ENCODE data around the gene ABHD16B. TPM values are rescaled to one million over a fixed set of nuclear protein-coding genes. Genes with fewer than 3 reads are reported as not detected.

The ABHD16B gene
- not detected for total RNA-seq
- polyA plus RNA-seq (ENCODE audit: insufficient read length in 2 of 2), result not detected
- long read RNA-seq, donor 1, partial matches to known transcripts, result 0 of 3 reads
- long read RNA-seq, donor 1, other reads (novel, unspliced or antisense), result 0 of 3 reads
- long read RNA-seq, donor 2, partial matches to known transcripts, result 0 of 2 reads
- long read RNA-seq, donor 2, other reads (novel, unspliced or antisense), result 0 of 2 reads
- long read RNA-seq, donor 3, transcript ABHD16B-201 (1 exons, 1,491 nt), result major isoform, 5 of 5 reads
- long read RNA-seq, donor 3, partial matches to known transcripts, result 0 of 5 reads
- long read RNA-seq, donor 3, other reads (novel, unspliced or antisense), result 0 of 5 reads
- long read RNA-seq, donor 4, transcript ABHD16B-201 (1 exons, 1,491 nt), result major isoform, 9 of 9 reads
- long read RNA-seq, donor 4, partial matches to known transcripts, result 0 of 9 reads
- long read RNA-seq, donor 4, other reads (novel, unspliced or antisense), result 0 of 9 reads

- no peak within 1 kb of the TSS for H3K27ac ChIP-seq (ENCODE audit: low read depth, low read length)
- peaks cover 60% of the 10 kb centered on the region for H3K4me1 ChIP-seq (ENCODE audit: control insufficient read depth, insufficient read depth, low read length)
Observed at GRCh38 chr20:63861365-63861934, at the start of gene ABHD16B. Gene ABHD16B (plus strand): TSS chr20:63861498. CDS start chr20:63861541, 43 bp downstream.

GRCh38 chr20:63814891-63815614 lies 46.2 kb upstream of the ABHD16B start:
- Histone ChIP-seq H3K4me1 (ENCODE audit: control insufficient read depth, insufficient read depth, low read length) (peaks cover 11% of the 10 kb centered on the region), H3K9me3 (ENCODE audit: control insufficient read depth, insufficient read depth, low read length) (no peaks in the 10 kb centered on the region), H3K27ac (ENCODE audit: low read depth, low read length) (no peak overlapping the region), H3K4me3 (ENCODE audit: low read depth, low read length) (no peak overlapping the region), H3K36me3 (ENCODE audit: control insufficient read depth, insufficient read depth, low read length) (peaks cover 14% of the 10 kb centered on the region), H3K27me3 (ENCODE audit: control insufficient read depth, insufficient read depth, low read length) (no peaks in the 10 kb centered on the region)
- peak in 1 of 6 donors; percentile 0 for DNase-seq (ENCODE audit: low read depth in 4 of 6, low spot score in 6 of 6)
- WGBS (ENCODE audit: insufficient coverage), result 78% methylated on average over 8 of the region's 8 CpGs

More at GRCh38 chr20:63861365-63861934, at the start of gene ABHD16B:
- no peak within 1 kb of the TSS for H3K4me3 ChIP-seq (ENCODE audit: low read depth, low read length)
- peaks cover 11% of the 10 kb centered on the region for H3K27me3 ChIP-seq (ENCODE audit: control insufficient read depth, insufficient read depth, low read length)
- H3K36me3 ChIP-seq (ENCODE audit: control insufficient read depth, insufficient read depth, low read length), result peaks cover 26% of the 10 kb centered on the region
- no peak for DNase-seq (ENCODE audit: low read depth in 4 of 6, low spot score in 6 of 6)
- WGBS (ENCODE audit: insufficient coverage), result 95% methylated on average over 59 of the region's 59 CpGs
- no peaks in the 10 kb centered on the region for H3K9me3 ChIP-seq (ENCODE audit: control insufficient read depth, insufficient read depth, low read length)

- no peaks in the 10 kb centered on the region for H3K27me3 ChIP-seq (ENCODE audit: control insufficient read depth, insufficient read depth, low read length)
- peaks cover 11% of the 10 kb centered on the region for H3K4me1 ChIP-seq (ENCODE audit: control insufficient read depth, insufficient read depth, low read length)
- no peak overlapping the region for H3K27ac ChIP-seq (ENCODE audit: low read depth, low read length)
- peak in 1 of 6 donors; percentile 2 for DNase-seq (ENCODE audit: low read depth in 4 of 6, low spot score in 6 of 6)
- no peak overlapping the region for H3K4me3 ChIP-seq (ENCODE audit: low read depth, low read length)
- no peaks in the 10 kb centered on the region for H3K9me3 ChIP-seq (ENCODE audit: control insufficient read depth, insufficient read depth, low read length)
- peaks cover 14% of the 10 kb centered on the region for H3K36me3 ChIP-seq (ENCODE audit: control insufficient read depth, insufficient read depth, low read length)
- 94% methylated on average over 8 of the region's 14 CpGs for WGBS (ENCODE audit: insufficient coverage)
Observed at GRCh38 chr20:63815615-63816253, 45.6 kb upstream of the ABHD16B start.

- Histone ChIP-seq H3K27me3 (ENCODE audit: control insufficient read depth, insufficient read depth, low read length) (no peaks in the 10 kb centered on the region), H3K9me3 (ENCODE audit: control insufficient read depth, insufficient read depth, low read length) (no peaks in the 10 kb centered on the region), H3K4me3 (ENCODE audit: low read depth, low read length) (no peak overlapping the region), H3K36me3 (ENCODE audit: control insufficient read depth, insufficient read depth, low read length) (peaks cover 12% of the 10 kb centered on the region), H3K4me1 (ENCODE audit: control insufficient read depth, insufficient read depth, low read length) (peaks cover 16% of the 10 kb centered on the region), H3K27ac (ENCODE audit: low read depth, low read length) (no peak overlapping the region)
- WGBS (ENCODE audit: insufficient coverage), result 56% methylated on average over 24 of the region's 24 CpGs
- no peak for DNase-seq (ENCODE audit: low read depth in 4 of 6, low spot score in 6 of 6)
Observed at GRCh38 chr20:63819224-63819921, 41.9 kb upstream of the ABHD16B start.

- Histone ChIP-seq H3K27me3 (ENCODE audit: control insufficient read depth, insufficient read depth, low read length) (no peaks in the 10 kb centered on the region), H3K4me3 (ENCODE audit: low read depth, low read length) (no peak overlapping the region), H3K36me3 (ENCODE audit: control insufficient read depth, insufficient read depth, low read length) (peaks cover 6% of the 10 kb centered on the region), H3K9me3 (ENCODE audit: control insufficient read depth, insufficient read depth, low read length) (no peaks in the 10 kb centered on the region), H3K4me1 (ENCODE audit: control insufficient read depth, insufficient read depth, low read length) (peaks cover 6% of the 10 kb centered on the region), H3K27ac (ENCODE audit: low read depth, low read length) (no peak overlapping the region)
- peak in 1 of 6 donors; percentile 0 for DNase-seq (ENCODE audit: low read depth in 4 of 6, low spot score in 6 of 6)
- WGBS (ENCODE audit: insufficient coverage), result 84% methylated on average over 8 of the region's 8 CpGs
Observed at GRCh38 chr20:63821811-63822210, 39.5 kb upstream of the ABHD16B start.

- H3K9me3 ChIP-seq (ENCODE audit: control insufficient read depth, insufficient read depth, low read length), result no peaks in the 10 kb centered on the region
- DNase-seq (ENCODE audit: low read depth in 4 of 6, low spot score in 6 of 6), result peak in 1 of 6 donors; percentile 4
- H3K27ac ChIP-seq (ENCODE audit: low read depth, low read length), result no peak overlapping the region
- H3K27me3 ChIP-seq (ENCODE audit: control insufficient read depth, insufficient read depth, low read length), result no peaks in the 10 kb centered on the region
- H3K4me1 ChIP-seq (ENCODE audit: control insufficient read depth, insufficient read depth, low read length), result peaks cover 6% of the 10 kb centered on the region
- H3K36me3 ChIP-seq (ENCODE audit: control insufficient read depth, insufficient read depth, low read length), result peaks cover 6% of the 10 kb centered on the region
- no peak overlapping the region for H3K4me3 ChIP-seq (ENCODE audit: low read depth, low read length)
- 80% methylated on average over 15 of the region's 15 CpGs for WGBS (ENCODE audit: insufficient coverage)
Observed at GRCh38 chr20:63822276-63822696, 39.0 kb upstream of the ABHD16B start.

- peak in 1 of 6 donors; percentile 2 for DNase-seq (ENCODE audit: low read depth in 4 of 6, low spot score in 6 of 6)
- Histone ChIP-seq H3K4me1 (ENCODE audit: control insufficient read depth, insufficient read depth, low read length) (peaks cover 9% of the 10 kb centered on the region), H3K27me3 (ENCODE audit: control insufficient read depth, insufficient read depth, low read length) (no peaks in the 10 kb centered on the region), H3K27ac (ENCODE audit: low read depth, low read length) (no peak overlapping the region), H3K36me3 (ENCODE audit: control insufficient read depth, insufficient read depth, low read length) (peaks cover 3% of the 10 kb centered on the region), H3K9me3 (ENCODE audit: control insufficient read depth, insufficient read depth, low read length) (no peaks in the 10 kb centered on the region), H3K4me3 (ENCODE audit: low read depth, low read length) (no peak overlapping the region)
- 47% methylated on average over 11 of the region's 12 CpGs for WGBS (ENCODE audit: insufficient coverage)
Observed at GRCh38 chr20:63823691-63824311, 37.5 kb upstream of the ABHD16B start.

- no peak overlapping the region for H3K27ac ChIP-seq (ENCODE audit: low read depth, low read length)
- no peaks in the 10 kb centered on the region for H3K9me3 ChIP-seq (ENCODE audit: control insufficient read depth, insufficient read depth, low read length)
- no peak for DNase-seq (ENCODE audit: low read depth in 4 of 6, low spot score in 6 of 6)
- peaks cover 3% of the 10 kb centered on the region for H3K36me3 ChIP-seq (ENCODE audit: control insufficient read depth, insufficient read depth, low read length)
- peaks cover 21% of the 10 kb centered on the region for H3K4me1 ChIP-seq (ENCODE audit: control insufficient read depth, insufficient read depth, low read length)
- peaks cover 9% of the 10 kb centered on the region for H3K27me3 ChIP-seq (ENCODE audit: control insufficient read depth, insufficient read depth, low read length)
- WGBS (ENCODE audit: insufficient coverage), result 86% methylated on average over 15 of the region's 25 CpGs
- no peak overlapping the region for H3K4me3 ChIP-seq (ENCODE audit: low read depth, low read length)
Observed at GRCh38 chr20:63825331-63826118, 35.8 kb upstream of the ABHD16B start.

Data from spinal cord (tissue), 10 donors.